ENCODE results near the gene LILRA1.
"Not testable (repeated sequence)": the region's sequence is repeated elsewhere in the genome, so short reads cannot be mapped to it uniquely, and the experiment has no call there.

Gene LILRA1

DNA sequence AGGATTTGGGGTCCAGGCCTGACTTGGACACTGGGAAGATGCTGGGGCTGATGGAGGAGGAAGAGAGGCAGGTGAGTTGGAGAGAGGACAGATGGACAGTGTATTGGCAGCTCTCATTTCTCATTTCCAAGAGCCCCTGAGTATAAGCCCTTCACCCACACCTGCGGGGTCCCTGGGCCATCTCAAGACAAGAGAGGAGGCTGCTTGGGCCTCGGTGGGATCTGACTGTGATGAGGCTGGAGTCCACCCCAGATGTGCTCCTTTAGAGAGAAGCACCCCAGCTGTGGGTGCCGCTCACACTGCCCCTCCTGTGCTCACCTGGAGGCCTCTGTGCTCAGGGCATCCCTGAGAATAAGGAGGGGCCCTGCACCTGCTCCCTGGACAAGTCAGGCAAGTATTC, 16.1 kb upstream of the LILRA1 start:
- DNase-seq (ENCODE audit: low read depth) = no peak

- DNase-seq (ENCODE audit: low read depth) = not testable (repeated sequence)
These were observed 15.2 kb upstream of the LILRA1 start for GRCh38 chr19:54578268-54578667.

GRCh38 chr19:54586397-54586796, 7.0 kb upstream of the LILRA1 start:
- DNase-seq (ENCODE audit: low read depth) = no peak

DNA sequence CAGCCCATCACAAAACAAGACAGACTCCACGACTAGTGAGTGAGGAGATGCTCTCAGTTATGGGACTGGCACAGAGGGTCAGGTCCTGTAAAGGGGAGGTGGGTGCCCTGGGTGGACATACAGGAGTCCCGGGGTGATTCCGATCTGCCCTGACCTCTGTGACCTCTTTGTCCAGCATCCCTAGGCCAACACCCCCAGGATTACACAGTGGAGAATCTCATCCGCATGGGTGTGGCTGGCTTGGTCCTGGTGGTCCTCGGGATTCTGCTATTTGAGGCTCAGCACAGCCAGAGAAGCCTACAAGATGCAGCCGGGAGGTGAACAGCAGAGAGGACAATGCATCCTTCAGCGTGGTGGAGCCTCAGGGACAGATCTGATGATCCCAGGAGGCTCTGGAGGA, 6.4 kb upstream of the LILRA1 start:
- no peak for DNase-seq (ENCODE audit: low read depth)

GRCh38 chr19:54593931-54594626, 647 bp downstream of the LILRA1 start:
- not testable (repeated sequence) for DNase-seq (ENCODE audit: low read depth)

GRCh38 chr19:54594737-54595136, 1.3 kb downstream of the LILRA1 start:
- DNase-seq (ENCODE audit: low read depth) = no peak

GRCh38 chr19:54595680-54596436, 2.4 kb downstream of the LILRA1 start:
- DNase-seq (ENCODE audit: low read depth) = not testable (repeated sequence)

- DNase-seq (ENCODE audit: low read depth) = no peak
These were observed 6.8 kb downstream of the LILRA1 start for GRCh38 chr19:54600212-54600611.

- no peak for DNase-seq (ENCODE audit: low read depth)
These were observed 12.8 kb downstream of the LILRA1 start for GRCh38 chr19:54606230-54606629.

GRCh38 chr19:54606891-54607784, 13.7 kb downstream of the LILRA1 start:
- DNase-seq (ENCODE audit: low read depth) = no peak

- DNase-seq (ENCODE audit: low read depth) = no peak
These were observed 14.3 kb downstream of the LILRA1 start for GRCh38 chr19:54607785-54608150.

DNA sequence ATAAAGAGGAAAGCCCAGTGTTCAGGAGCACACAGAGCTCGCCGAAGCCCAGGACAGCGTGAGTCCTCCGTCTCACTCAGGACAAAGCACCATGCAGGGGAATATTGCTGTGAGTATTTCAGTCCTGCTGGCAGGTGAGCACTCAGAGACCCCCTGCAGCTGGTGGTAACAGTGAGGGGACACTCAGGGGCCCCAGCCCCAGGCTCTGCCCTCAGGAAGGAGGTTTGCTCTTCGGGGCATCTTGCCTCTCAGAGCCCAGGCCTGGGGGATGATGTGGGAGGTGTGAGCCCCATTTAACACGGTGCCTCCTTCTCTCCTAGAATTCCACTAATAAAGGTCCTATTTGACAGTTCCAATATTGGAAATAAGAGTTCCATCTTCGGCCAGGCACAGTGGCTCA, 14.8 kb downstream of the LILRA1 start:
- DNase-seq (ENCODE audit: low read depth) = no peak

- DNase-seq (ENCODE audit: low read depth) = no peak
These were observed 15.4 kb downstream of the LILRA1 start for GRCh38 chr19:54608792-54609191.

GRCh38 chr19:54609356-54609791, 15.9 kb downstream of the LILRA1 start:
- no peak for DNase-seq (ENCODE audit: low read depth)

DNA sequence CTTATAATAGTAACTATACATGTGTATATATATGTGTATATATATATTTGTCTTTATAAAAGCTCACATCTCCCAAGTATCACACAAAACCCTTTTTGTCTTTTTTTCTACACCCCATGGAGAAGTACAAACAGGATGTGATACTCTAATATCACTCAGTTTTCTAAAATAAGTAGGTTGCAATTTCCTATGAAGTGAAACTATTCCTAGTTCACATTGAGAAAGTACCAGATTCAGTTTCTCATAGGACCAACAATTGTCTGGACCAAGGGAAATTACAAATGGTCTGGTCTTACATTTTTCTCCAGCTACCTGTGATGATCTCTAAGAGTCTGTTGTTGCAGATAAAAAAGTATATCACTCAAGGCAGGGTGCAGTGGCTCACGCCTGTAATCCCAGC, 19.0 kb downstream of the LILRA1 start:
- DNase-seq (ENCODE audit: low read depth) = no peak

DNA sequence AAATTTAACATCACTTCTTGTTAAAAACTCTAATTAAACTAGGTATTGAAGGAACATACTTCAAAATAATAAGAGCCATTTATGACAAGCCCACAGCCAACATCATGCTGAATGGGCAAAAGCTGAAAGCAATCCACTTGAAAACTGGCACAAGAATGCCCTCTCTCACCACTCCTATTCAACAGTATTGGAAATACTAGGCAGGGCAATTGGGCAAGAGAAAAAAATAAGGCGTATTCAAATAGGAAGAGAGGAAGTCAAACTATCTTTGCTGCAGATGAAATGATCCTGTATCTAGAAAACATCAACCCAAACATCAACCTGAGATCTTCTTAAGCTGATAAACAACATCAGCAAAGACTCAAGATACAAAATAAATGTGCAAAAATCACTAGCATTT, 21.3 kb downstream of the LILRA1 start:
- DNase-seq (ENCODE audit: low read depth) = no peak

DNA sequence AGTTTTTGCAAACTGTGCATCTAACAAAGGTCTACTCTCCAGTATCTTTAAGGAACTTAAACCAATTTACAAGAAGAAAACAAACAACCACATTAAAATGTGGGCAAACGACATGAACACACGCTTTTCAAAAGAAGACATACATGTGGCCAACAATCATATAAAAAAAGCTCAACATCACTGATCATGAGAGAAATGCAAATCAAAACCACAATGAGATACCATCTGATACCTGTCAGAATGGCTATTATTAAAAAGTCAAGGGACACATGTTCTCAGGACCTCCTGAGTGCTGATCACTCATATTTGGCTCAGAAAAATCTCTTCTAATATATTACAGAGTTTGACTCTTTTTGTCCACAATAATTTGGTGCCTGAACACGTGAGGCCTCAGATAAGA, 22.6 kb downstream of the LILRA1 start:
- no peak for DNase-seq (ENCODE audit: low read depth)

DNA sequence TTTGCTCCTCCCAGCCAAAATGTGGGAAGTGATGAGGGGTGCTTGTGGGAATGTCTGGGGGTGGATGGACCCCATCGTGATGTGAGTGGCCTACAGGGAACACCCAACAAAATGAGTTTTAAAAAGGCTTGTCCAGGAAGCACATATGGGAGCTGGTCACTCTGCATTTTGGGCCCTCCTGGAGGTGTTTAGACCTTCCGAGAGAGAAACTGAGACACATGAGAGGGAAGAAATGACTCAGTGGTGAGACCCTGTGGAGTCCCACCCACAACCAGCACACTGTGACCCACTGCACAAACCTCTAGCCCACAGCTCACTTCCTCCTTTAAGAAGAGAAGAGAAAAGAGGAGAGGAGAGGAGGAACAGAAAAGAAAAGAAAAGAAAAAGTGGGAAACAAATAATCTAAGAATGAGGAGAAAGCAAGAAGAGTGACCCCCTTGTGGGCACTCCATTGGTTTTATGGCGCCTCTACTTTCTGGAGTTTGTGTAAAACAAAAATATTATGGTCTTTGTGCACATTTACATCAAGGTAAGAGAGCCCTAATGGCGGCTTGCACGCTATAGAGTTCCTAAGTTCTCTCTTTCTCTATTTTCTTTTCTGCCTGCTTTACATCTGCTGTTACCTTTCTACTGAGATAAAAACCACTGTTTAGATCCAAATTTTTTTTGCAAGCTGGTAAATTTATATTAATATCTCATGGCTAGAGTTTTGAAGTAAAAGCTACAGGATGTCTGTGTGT, 23.6 kb downstream of the LILRA1 start:
- DNase-seq (ENCODE audit: low read depth) = no peak

DNA sequence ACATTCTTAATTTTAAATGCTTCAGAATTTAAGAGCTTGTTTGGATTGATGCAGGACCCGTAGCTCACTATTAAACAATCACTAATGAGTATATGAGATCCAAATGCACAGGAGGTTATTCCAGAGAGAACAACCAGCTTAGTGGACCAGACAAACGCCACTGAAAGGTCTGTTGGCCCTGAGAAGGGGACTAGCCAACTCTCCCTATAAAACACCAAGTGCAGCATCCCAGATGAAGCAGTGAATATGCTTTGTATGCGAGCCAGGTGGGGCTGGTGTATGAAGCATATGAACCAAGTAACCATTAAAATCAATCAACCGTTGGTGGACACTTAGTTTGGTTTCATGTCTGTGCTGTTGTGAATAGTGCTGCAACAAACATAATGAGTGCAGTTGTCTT, 27.0 kb downstream of the LILRA1 start:
- no peak for DNase-seq (ENCODE audit: low read depth)

GRCh38 chr19:54622431-54622830, 29.0 kb downstream of the LILRA1 start:
- DNase-seq (ENCODE audit: low read depth) = no peak

DNA sequence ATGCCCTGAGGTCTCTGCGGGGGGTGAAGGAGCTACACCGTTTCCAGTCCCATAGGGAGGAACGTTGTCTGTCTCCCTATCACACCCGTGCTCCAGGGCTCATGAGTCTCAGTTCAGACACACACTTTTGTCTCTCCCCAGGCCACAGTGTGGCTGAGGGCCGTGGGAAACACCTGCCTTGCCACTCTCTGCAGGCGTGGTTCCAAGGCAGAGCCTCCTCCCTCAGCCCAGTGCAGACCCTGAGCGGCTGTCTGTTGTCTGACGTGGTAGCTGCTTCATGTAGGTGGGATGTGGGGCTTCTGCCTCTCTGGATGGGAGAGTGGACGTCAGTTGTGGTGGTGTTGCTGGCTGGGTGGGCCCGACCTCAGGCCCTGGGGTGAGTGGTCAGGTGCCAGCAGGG, 30.8 kb downstream of the LILRA1 start:
- DNase-seq (ENCODE audit: low read depth) = not testable (repeated sequence)

All from activated T-cell treated with anti-CD3 and anti-CD28 coated beads for 48 hours (primary cell).